Stimulated activated CD8-positive, alpha-beta memory T cell treated with anti-CD3 and anti-CD28 coated beads, Interleukin-4, amount 100 ng/mL, for 1 hour (primary cell): ENCODE results near the gene NAP1L4.
"Not testable (repeated sequence)": the region's sequence is repeated elsewhere in the genome, so short reads cannot be mapped to it uniquely, and the experiment has no call there.

Source experiments
- DNase-seq, 2 donors: peaks; one replicate each; pipeline ENCODE4 v3.0.0-alpha.2; 2020; ENCODE audit warnings: low read depth in 2 of 2, low spot score in 1 of 2

The NAP1L4 gene

GRCh38 chr11:2940147-2940920 is 51.8 kb downstream of the NAP1L4 start:
- no peak for DNase-seq

- DNase-seq: not testable (repeated sequence)
Measured at GRCh38 chr11:2938458-2939418, 53.4 kb downstream of the NAP1L4 start.

- DNase-seq: not testable (repeated sequence)
Measured at GRCh38 chr11:2937641-2938457, 54.3 kb downstream of the NAP1L4 start.

- DNase-seq: no peak
Measured at GRCh38 chr11:2934611-2935239, 57.4 kb downstream of the NAP1L4 start.

- DNase-seq: no peak
Measured at GRCh38 chr11:2934021-2934550, 58.0 kb downstream of the NAP1L4 start.

- DNase-seq: no peak
Measured at GRCh38 chr11:2933375-2934020, 58.6 kb downstream of the NAP1L4 start.

GRCh38 chr11:2932850-2933251 is 59.3 kb downstream of the NAP1L4 start:
- no peak for DNase-seq

GRCh38 chr11:2931771-2932738 is 60.1 kb downstream of the NAP1L4 start:
- DNase-seq: no peak

- no peak for DNase-seq
Measured at GRCh38 chr11:2931420-2931746, 60.7 kb downstream of the NAP1L4 start.

GRCh38 chr11:2930704-2931419 is 61.3 kb downstream of the NAP1L4 start:
- no peak for DNase-seq

GRCh38 chr11:2929950-2930703 is 62.0 kb downstream of the NAP1L4 start:
- no peak for DNase-seq

- DNase-seq: no peak
Measured at GRCh38 chr11:2929531-2929949, 62.6 kb downstream of the NAP1L4 start.

- no peak for DNase-seq
Measured at GRCh38 chr11:2928605-2929530, 63.3 kb downstream of the NAP1L4 start, which contains the start of gene PHLDA2. Gene PHLDA2 (minus strand): TSS chr11:2929420. CDS start chr11:2929364, 56 bp downstream.

- DNase-seq: no peak
Measured at GRCh38 chr11:2927851-2928604, 64.1 kb downstream of the NAP1L4 start.

- DNase-seq: no peak
Measured at GRCh38 chr11:2927121-2927800, 64.9 kb downstream of the NAP1L4 start.
